Measurements from ENCODE around the gene PPP1R3E.
"Not testable (repeated sequence)": the region's sequence is repeated elsewhere in the genome, so short reads cannot be mapped to it uniquely, and the experiment has no call there.

Gene PPP1R3E

GRCh38 chr14:23302290-23303225, at the start of gene PPP1R3E:
Gene PPP1R3E (minus strand): TSS chr14:23302859. CDS start chr14:23302576, 283 bp downstream.
- DNase-seq: peak; percentile 87

- no peak for DNase-seq
Measured at GRCh38 chr14:23351681-23352505, 49.2 kb upstream of the PPP1R3E start.

GRCh38 chr14:23349156-23349845, 46.6 kb upstream of the PPP1R3E start:
- no peak for DNase-seq

- DNase-seq: no peak
Measured at GRCh38 chr14:23348297-23348655, 45.6 kb upstream of the PPP1R3E start.

GRCh38 chr14:23347406-23348296, 45.0 kb upstream of the PPP1R3E start:
- DNase-seq: no peak

- no peak for DNase-seq
Measured at GRCh38 chr14:23346693-23347405, 44.2 kb upstream of the PPP1R3E start.

- DNase-seq: no peak
Measured at GRCh38 chr14:23345987-23346692, 43.5 kb upstream of the PPP1R3E start.

- no peak for DNase-seq
Measured at GRCh38 chr14:23344481-23344880, 41.8 kb upstream of the PPP1R3E start.

GRCh38 chr14:23339506-23340268, 37.0 kb upstream of the PPP1R3E start:
- no peak for DNase-seq

GRCh38 chr14:23335623-23336022, 33.0 kb upstream of the PPP1R3E start:
- no peak for DNase-seq

GRCh38 chr14:23327947-23328744, 25.5 kb upstream of the PPP1R3E start:
- peak; percentile 71 to 74 for DNase-seq

- no peak for DNase-seq
Measured at GRCh38 chr14:23326491-23327332, 24.1 kb upstream of the PPP1R3E start.

- not testable (repeated sequence) for DNase-seq
Measured at GRCh38 chr14:23325746-23326145, 23.1 kb upstream of the PPP1R3E start.

GRCh38 chr14:23324993-23325392, 22.3 kb upstream of the PPP1R3E start:
- DNase-seq: no peak

GRCh38 chr14:23324455-23324846, 21.8 kb upstream of the PPP1R3E start:
- no peak for DNase-seq

GRCh38 chr14:23323838-23324454, 21.3 kb upstream of the PPP1R3E start:
- no peak for DNase-seq
